Measurements from ENCODE around the gene FOXA3.
A peak's percentile ranks its signal among the peaks of the same experiment; 100 is the strongest.

The FOXA3 gene

GRCh38 chr19:45854167-45854778 lies 9.9 kb upstream of the FOXA3 start:
- no peak overlapping the region for H3K27ac ChIP-seq (ENCODE audit: extremely low read depth, low read depth, low read length)
- H3K4me1 ChIP-seq (ENCODE audit: control insufficient read depth, insufficient read depth, low read length) = no peaks in the 10 kb centered on the region
- no peaks in the 10 kb centered on the region for H3K9me3 ChIP-seq (ENCODE audit: control insufficient read depth, insufficient read depth, low read depth, low read length)
- ChIA-PET CTCF (interaction anchor here (0.6 to 3.1 kb wide), 4 partner anchors 10 to 47 kb away, joined by 3 to 9 read pairs (median 4); partner anchors contain the start of gene FOXA3), POLR2A (interaction anchor here (1.2 kb wide), 1 partner anchor 35 kb away, joined by 4 read pairs; no protein-coding TSS in a partner anchor)
- TF ChIP-seq ZNF404 (tag by site-specific recombination; IDR thresholded peaks at IDR 0.05) = no peak
- TF ChIP-seq OSR2 (tag by site-specific recombination; IDR thresholded peaks at IDR 0.05) = no peak
- TF ChIP-seq ZNF18 (tag by site-specific recombination; IDR thresholded peaks at IDR 0.05) = no peak
- TF ChIP-seq SP3 (tag by site-specific recombination; IDR thresholded peaks at IDR 0.05) = no peak
- TF ChIP-seq ZSCAN18 (tag by site-specific recombination; IDR thresholded peaks at IDR 0.05) = no peak
- no peak for TF ChIP-seq ZNF121 (tag by site-specific recombination; IDR thresholded peaks at IDR 0.05)
- no peak for TF ChIP-seq ATF2 (tag by site-specific recombination; IDR thresholded peaks at IDR 0.05; ENCODE audit: low read depth)
- no peak for TF ChIP-seq ZNF560 (tag by site-specific recombination; IDR thresholded peaks at IDR 0.05; ENCODE audit: borderline replicate concordance)
- H3K36me3 ChIP-seq (ENCODE audit: control insufficient read depth in 2 of 2, insufficient read depth in 1 of 2, low read length in 2 of 2) = peaks cover 67 to 72% of the 10 kb centered on the region in 2 experiments
- H3K4me3 ChIP-seq (ENCODE audit: low read depth, low read length) = no peak overlapping the region

GRCh38 chr19:45860359-45861259 lies 3.5 kb upstream of the FOXA3 start:
- Histone ChIP-seq H3K27ac (ENCODE audit: extremely low read depth, low read depth, low read length) (no peak overlapping the region), H3K4me3 (ENCODE audit: low read depth, low read length) (no peak overlapping the region), H3K4me1 (ENCODE audit: control insufficient read depth, insufficient read depth, low read length) (peaks cover 10% of the 10 kb centered on the region), H3K9me3 (ENCODE audit: control insufficient read depth, insufficient read depth, low read depth, low read length) (no peaks in the 10 kb centered on the region), H3K36me3 (ENCODE audit: control insufficient read depth in 2 of 2, insufficient read depth in 1 of 2, low read length in 2 of 2) (peaks cover 20 to 47% of the 10 kb centered on the region in 2 experiments)
- POLR2A ChIA-PET = interaction anchor here (0.7 to 1.0 kb wide), 2 partner anchors 26 to 41 kb away, joined by 3 to 5 read pairs; partner anchors contain the start of gene IRF2BP1
- CTCF ChIA-PET = interaction anchor here (0.6 to 1.1 kb wide), 5 partner anchors 19 to 535 kb away, joined by 3 to 7 read pairs (median 3); no protein-coding TSS in a partner anchor
- TF ChIP-seq ZXDB (tag by site-specific recombination; IDR thresholded peaks at IDR 0.05) (no peak), ZBTB20 (tag by site-specific recombination; IDR thresholded peaks at IDR 0.05) (no peak), ZNF10 (tag by site-specific recombination; IDR thresholded peaks at IDR 0.05) (no peak), ZNF692 (tag by site-specific recombination; IDR thresholded peaks at IDR 0.05) (no peak), ZNF530 (tag by site-specific recombination; IDR thresholded peaks at IDR 0.05; ENCODE audit: low read depth) (no peak), KLF8 (tag by site-specific recombination; IDR thresholded peaks at IDR 0.05) (no peak), ZNF664 (tag by site-specific recombination; IDR thresholded peaks at IDR 0.05) (peak; percentile 98)

All from HEK293 (cell line).